ENCODE measurements around the gene YIPF6.
"Not testable (repeated sequence)": the region's sequence is repeated elsewhere in the genome, so short reads cannot be mapped to it uniquely, and the experiment has no call there.

Gene YIPF6

GRCh38 chrX:68506649-68507048 lies 7.8 kb downstream of the YIPF6 start:
- DNase-seq (ENCODE audit: low read depth) = no peak

- DNase-seq (ENCODE audit: low read depth) = no peak
These were observed 9.9 kb downstream of the YIPF6 start for GRCh38 chrX:68508799-68509198.

GRCh38 chrX:68511255-68511654 lies 12.4 kb downstream of the YIPF6 start:
- no peak for DNase-seq (ENCODE audit: low read depth)

GRCh38 chrX:68524680-68525079 lies 25.8 kb downstream of the YIPF6 start:
- not testable (repeated sequence) for DNase-seq (ENCODE audit: low read depth)

GRCh38 chrX:68532831-68533533 lies 34.1 kb downstream of the YIPF6 start:
- no peak for DNase-seq (ENCODE audit: low read depth)

- DNase-seq (ENCODE audit: low read depth) = no peak
These were observed 34.8 kb downstream of the YIPF6 start for GRCh38 chrX:68533656-68534055.

- no peak for DNase-seq (ENCODE audit: low read depth)
These were observed 35.8 kb downstream of the YIPF6 start for GRCh38 chrX:68534691-68535090.

GRCh38 chrX:68536429-68536828 lies 37.6 kb downstream of the YIPF6 start:
- DNase-seq (ENCODE audit: low read depth) = no peak

- no peak for DNase-seq (ENCODE audit: low read depth)
These were observed 38.0 kb downstream of the YIPF6 start for GRCh38 chrX:68536884-68537283.

GRCh38 chrX:68550193-68550592 lies 51.3 kb downstream of the YIPF6 start:
- DNase-seq (ENCODE audit: low read depth) = no peak

- DNase-seq (ENCODE audit: low read depth) = no peak
These were observed 57.2 kb downstream of the YIPF6 start for GRCh38 chrX:68556036-68556435.

GRCh38 chrX:68557126-68557525 lies 58.3 kb downstream of the YIPF6 start:
- not testable (repeated sequence) for DNase-seq (ENCODE audit: low read depth)

- DNase-seq (ENCODE audit: low read depth) = not testable (repeated sequence)
These were observed 61.1 kb downstream of the YIPF6 start for GRCh38 chrX:68559905-68560304.

GRCh38 chrX:68568136-68568535 lies 69.3 kb downstream of the YIPF6 start:
- DNase-seq (ENCODE audit: low read depth) = no peak

- no peak for DNase-seq (ENCODE audit: low read depth)
These were observed 71.7 kb downstream of the YIPF6 start for GRCh38 chrX:68570598-68570997.

GRCh38 chrX:68571292-68571609 lies 72.4 kb downstream of the YIPF6 start:
- no peak for DNase-seq (ENCODE audit: low read depth)

GRCh38 chrX:68571610-68572311 lies 72.9 kb downstream of the YIPF6 start:
- DNase-seq (ENCODE audit: low read depth) = no peak

GRCh38 chrX:68574240-68574639 lies 75.4 kb downstream of the YIPF6 start:
- DNase-seq (ENCODE audit: low read depth) = no peak

GRCh38 chrX:68579810-68580209 lies 81.0 kb downstream of the YIPF6 start:
- no peak for DNase-seq (ENCODE audit: low read depth)

- no peak for DNase-seq (ENCODE audit: low read depth)
These were observed 85.4 kb downstream of the YIPF6 start for GRCh38 chrX:68584221-68584620.
